Kidney capillary endothelial cell (primary cell): ENCODE data around the gene ALDH16A1.

Experiments used
- DNase-seq: peaks from one replicate; pipeline ENCODE4 v3.0.0-alpha.2; 2018; ENCODE audit warnings: low spot score

ALDH16A1 gene

GRCh38 chr19:49423985-49424303 lies 29.1 kb upstream of the ALDH16A1 start:
- DNase-seq = no peak

DNA sequence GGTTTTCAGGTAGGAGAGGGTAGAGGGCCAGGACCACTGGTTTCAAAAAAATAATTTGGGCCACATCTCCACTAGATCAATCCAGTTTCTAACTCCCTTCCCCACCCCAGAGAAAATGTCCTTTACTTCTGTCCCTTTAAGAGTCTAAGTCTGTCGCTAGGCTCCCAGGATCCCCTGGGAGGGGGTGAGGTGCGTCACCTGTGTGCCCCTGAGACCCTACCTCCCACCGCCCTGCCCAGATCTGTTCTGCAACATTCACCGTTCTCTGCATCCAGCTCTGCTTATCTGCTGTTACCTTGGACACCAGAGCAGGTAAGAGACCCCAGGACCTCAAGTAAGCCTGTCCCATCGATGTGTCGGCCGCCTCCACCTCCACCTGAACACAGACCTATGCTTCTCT lies 27.8 kb upstream of the ALDH16A1 start, which contains the start of gene GFY:
TSS of gene GFY (plus strand) at position 211 of the 400 bp plus-strand sequence. CDS start 1,043 bp downstream, outside the sequence.
- no peak for DNase-seq

DNA sequence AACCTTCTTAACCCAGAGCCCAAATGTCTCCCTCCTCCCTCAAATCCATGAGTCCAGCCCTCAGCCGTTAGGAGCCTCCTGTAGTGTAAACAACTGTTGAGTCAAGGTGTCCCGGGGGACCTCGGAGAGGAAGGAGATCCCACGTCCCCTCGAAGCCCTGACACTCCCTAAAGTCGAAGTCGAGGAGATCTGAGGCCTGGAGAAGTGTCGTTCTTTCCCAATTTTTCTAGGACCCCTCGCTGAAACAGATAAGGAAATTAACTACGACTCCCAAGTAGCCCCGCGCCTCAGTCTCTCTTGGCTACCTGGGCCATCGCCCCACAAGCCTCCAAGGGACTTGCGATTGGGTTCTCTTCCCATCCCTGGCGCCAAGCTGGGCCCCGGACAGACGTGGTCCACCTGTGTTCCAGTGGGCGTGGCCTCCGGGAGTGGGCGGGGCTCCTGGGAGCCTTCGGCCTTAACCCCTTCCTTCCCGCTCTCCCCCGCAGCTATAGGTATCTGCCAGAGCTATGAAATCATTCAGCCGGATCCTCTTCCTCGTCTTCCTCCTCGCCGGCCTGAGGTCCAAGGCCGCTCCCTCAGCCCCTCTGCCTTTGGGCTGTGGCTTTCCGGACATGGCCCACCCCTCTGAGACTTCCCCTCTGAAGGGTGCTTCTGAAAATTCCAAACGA lies 27.0 kb upstream of the ALDH16A1 start:
- no peak for DNase-seq

DNA sequence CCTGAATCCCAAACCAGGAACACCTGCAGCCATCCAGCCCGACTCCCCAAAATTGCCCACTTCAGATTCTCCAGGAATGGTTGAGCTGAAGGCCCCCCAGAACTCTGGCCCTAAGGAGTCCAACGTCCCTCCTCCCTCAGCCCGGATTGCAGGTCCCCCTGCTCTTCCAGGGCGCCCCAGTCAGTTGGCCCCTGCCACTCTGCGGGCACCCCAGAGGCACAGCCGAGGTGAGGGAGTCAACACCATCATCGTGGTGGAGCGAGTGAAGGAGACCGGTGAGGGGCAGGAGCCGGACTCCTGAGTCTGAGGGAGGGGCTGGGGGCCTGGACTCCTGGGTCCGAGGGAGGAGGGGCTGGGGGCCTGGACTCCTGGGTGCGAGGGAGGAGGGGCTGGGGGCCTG lies 25.7 kb upstream of the ALDH16A1 start:
- DNase-seq = no peak

DNA sequence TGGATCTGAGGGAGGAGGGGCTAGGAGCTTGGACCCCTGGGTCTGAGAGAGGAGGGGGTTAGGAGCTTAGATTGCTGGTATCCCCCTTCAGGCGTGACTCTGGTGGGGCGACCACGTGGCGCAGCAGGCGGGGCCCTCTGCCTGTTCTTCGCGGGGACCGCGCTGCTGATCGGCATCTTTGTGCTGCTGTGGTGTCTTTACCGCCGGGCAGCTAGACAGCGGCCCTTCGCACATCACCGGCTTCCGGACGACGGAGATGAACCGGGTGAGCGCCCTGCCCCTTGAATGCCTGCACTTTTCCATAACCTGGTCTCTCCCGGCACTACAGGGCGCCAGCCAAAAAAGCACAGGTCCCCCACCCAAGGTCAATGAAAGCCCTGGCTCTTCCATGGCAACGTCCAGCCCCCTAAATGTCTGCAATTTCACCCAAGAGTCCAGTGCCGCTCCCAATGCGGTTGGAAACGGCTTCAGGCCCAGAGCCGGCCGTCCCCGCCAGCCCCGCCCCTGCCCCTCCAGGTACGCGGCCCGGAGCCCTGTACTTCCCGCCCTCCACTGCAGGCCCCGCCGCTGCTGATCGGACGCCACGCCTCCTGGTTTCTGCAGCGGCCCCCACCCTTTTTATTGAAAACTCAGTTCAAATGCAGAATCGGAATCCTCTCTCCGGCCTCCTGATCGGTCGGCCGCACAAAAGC lies 25.0 kb upstream of the ALDH16A1 start:
- no peak for DNase-seq

GRCh38 chr19:49428547-49429451 lies 24.2 kb upstream of the ALDH16A1 start:
- DNase-seq = no peak

- no peak for DNase-seq
Observed at GRCh38 chr19:49430172-49430677, 22.8 kb upstream of the ALDH16A1 start.

DNA sequence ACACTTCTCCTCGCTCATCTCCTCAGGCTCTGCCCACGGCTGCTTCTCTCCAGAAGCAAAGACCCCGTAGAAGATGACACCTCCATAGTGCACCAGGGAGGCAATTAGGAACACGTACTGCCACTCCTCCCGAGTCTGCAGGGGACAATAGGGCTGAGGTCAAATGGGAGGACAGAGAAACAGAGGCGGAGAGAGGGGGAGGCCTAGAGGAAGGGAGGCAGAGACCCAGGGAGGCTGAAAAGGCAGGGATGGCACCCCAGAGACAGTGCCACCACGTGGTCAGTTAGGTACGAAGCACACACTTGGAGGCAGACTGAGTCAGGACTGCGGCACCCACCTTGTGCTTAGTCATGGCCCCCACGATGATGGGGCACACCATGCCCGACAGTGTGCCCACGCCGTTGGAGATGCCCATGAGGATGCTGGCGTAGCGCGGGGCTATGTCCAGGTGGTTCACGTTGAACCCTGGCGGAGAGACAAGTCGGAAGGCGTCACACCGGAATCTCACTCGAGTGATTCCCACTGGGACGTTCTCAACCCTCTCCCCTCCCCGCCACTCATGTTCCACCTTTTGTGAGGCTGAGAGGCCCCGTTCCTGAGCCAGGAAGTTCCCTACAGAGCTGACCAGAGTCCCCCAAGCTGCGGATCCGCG lies 22.2 kb upstream of the ALDH16A1 start:
- no peak for DNase-seq

DNA sequence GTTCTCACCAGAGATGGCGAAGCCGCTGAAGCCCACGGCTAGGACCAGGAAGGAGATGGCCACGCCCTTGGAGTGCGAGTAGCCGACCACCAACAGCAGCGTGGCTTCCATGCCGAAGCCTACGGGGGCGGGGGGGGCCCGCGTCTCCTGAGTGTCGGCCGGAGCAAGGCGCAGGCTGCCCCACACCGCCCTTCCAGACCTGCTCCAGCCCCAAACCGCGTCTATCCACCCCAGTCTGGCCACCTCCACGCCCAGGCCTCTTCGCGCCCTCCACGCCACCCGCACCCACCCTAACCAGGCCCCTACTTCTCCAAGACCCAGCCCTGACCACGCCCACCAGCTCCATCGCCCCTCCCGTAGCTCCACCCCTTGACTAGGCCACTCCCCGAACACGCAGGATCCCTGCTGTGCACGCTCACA lies 21.7 kb upstream of the ALDH16A1 start:
- DNase-seq = no peak

- DNase-seq = no peak
Observed at GRCh38 chr19:49432141-49433073, 20.6 kb upstream of the ALDH16A1 start.

DNA sequence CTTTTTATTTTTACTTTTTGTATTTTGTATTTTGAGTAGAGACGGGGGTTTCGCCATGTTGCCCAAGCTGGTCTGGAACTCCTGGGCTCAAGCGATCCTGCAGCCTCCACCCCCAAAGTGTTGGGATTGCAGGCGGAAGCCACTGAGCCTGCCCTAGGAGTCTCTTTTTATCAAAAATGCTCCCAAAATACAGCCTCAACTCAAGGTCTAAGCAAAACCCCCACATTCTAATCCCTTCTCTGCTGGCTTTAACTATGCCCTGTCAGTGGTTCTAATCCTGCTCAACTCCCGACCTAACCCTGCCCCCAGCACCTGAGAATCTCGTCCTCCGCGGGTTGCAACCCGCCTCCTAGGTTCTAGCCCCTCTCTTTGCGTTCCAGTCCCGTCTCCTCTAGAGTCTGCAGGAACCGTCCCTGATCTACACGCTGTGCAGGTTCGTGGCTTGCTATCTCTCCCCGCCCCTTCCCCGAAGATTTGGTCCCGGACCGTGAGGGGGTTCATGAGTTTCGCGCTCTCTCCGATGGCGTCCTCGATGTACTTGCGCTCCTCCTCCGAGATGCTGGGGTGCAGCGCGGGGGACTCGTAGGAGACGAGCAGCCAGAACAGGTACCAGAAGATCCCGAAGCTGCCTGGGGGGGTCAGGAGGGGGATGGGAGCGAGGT lies 19.7 kb upstream of the ALDH16A1 start:
- no peak for DNase-seq

DNA sequence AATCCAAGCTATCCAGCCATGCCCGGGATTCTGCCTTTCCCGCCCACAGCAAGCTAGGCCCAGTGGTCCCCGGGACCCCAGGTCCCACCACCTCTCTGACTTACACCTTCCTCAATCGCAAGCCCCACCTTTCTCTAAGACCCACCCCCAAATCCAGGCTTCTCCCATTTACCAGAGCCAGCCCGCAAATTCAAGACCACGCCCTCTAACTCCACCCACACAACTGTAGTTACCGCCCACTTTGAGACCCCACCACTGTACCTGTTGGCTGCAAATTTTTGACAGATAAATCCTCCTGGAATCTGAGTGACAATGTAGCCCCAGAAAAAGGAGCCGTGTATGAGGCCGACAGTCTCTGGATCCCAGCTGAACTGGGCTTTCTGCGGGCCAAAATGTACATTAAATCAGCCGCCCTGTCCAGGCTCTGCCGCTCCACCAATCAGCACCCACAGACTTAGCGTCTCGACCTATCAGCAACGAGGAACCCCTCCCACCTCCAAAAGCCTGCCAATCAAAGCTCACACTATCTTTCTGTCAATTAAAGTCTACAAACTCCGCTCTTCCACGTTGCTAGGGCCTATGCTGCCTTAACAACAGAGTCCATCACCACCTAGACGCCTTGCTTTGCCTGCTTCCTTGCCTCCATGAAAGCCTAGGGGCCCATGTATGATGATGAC lies 18.0 kb upstream of the ALDH16A1 start:
- no peak for DNase-seq

DNA sequence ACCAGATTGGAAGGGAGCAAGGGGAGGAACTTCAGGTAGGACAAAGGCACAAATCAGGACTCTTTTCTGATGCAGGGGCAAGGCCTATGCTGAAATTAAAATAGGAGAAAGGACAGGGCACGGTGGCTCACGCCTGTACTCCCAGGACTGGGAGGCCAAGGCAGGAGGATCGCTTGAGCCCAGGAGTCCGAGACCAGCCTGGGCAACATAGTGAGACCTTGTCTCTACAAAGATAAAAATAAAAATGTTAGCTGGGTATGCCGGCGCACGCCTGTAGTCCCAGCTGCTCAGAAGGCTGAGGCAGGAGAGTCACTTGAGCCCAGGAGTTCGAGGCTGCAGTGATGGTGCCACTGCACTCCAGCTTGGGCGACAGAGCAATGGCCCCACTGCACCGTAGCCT lies 17.4 kb upstream of the ALDH16A1 start:
- DNase-seq = no peak

DNA sequence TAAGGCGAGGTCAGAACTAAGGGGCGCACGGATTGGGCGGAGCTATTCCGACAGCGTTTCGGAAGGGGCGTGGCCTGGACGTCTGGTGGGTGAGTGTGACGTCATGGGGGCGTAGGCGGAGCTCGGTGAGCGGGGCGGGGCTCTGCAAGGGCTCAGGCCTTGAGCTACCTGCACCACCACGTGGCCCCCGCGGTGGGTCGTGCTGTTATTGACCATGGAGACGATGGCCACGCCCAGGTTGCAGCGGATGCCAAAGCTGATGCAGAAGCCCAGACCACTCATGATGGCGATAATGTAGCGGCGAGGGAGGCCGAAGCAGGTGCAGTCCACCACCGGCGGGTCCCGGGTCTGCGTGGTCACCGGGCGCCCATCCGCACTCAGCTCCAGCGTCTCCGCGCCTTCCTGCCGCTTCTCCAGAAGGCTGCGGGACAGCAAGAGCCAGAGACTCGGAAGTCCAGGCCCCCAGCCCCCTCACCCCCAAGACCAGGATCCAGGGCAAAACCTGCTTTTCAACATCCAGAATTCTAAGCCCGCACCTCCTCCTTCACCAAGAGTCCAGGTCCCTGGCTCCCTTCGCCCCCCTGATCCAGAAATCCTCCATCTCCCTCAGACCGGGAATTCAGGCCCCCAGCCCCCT lies 16.5 kb upstream of the ALDH16A1 start:
- DNase-seq = no peak

- DNase-seq = no peak
Observed at GRCh38 chr19:49437231-49437630, 15.8 kb upstream of the ALDH16A1 start.

- no peak for DNase-seq
Observed at GRCh38 chr19:49438261-49438660, 14.8 kb upstream of the ALDH16A1 start.

DNA sequence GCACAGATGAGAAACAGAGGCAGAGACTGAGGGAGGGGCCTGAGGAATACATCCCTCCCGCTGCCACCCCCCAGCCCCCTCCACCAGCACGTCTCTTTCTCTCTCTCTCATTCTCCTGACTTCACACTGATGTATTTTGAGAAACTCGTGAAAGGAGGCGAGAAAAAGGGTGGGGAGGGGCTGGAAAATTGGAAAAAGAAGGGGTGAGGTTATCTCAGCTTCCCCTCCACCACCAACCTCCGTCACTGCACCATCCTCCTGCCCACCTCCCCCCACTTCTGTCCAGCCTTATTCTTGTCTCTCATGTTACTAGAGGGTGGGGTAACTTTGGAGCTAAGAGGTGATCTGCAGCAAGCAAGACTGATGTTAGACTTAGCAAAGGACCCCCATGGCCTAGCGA lies 13.2 kb upstream of the ALDH16A1 start:
- no peak for DNase-seq

GRCh38 chr19:49440439-49441209 lies 12.4 kb upstream of the ALDH16A1 start:
- no peak for DNase-seq
